HG02678 (cell line): Measurements from ENCODE around the gene KHSRP.

Experiments used
- ATAC-seq: cut with Tn5 transposase; IDR thresholded peaks from one replicate; pipeline ENCODE4 v1.9.1; 2021; ENCODE audit warnings: mild to moderate bottlenecking, moderate library complexity; ENCODE audit not compliant: unreplicated experiment

The KHSRP gene

DNA sequence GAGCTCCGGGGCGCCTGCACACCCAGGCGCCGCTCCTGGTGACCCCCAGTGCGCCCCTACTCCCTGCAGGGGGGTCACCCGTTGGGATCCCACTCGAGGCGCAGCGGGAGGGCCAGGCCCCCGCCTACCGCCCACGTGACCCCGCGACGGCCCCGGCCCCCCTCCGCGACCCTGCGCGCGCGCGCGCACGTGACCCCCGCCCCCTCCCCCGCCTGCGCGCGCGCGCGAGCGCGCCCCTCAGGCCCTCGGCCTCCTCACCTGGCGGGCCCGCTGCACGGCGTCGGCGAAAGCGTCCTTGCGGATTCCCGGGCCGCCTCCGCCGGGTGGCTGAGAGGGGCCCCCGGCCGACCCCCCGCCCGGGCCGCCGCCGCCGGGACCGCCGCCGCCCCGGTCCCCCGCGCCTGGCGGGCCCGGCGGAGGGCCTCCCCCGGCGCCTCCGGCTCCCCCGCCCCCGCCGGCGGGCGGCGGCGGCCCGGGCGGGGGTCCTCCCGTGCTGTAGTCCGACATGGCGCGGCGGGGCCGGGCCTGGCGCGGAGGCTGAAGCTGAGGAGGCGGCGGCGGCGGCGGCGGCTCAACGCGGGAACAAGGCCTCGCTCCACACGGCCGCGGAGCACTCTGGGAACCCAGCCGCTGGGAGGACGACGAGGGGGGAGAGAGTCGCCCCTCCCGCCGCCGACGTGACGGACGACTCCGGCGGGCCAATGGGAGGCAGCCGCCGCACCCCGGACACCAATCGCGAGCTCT lies at the start of gene KHSRP:
KHSRP (minus strand) TSS at position 617 of the 744 bp plus-strand sequence; CDS start at position 507, 110 bp downstream.
- no peak for ATAC-seq

- ATAC-seq, result no peak
Measured at GRCh38 chr19:6473647-6474046, 49.0 kb upstream of the KHSRP start.

DNA sequence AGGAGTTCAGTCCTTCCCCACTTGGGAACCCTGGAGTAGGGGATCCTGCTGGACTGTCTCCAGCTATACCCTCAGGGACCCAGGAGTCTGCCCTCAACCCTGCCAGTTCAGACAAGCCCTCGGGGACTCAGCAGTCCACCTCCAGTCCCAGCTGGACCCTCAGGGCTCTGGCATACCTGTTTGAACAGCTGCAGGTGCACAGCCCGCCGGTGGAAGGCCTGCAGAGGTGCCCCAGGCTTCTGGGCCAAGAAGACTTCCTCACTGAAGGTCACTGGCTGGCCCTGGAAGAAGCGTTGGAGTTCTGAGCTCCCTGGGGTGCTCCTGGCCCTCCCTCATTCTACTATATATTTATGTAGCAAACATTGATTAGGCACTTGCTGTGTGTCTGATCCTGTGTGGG lies 48.1 kb upstream of the KHSRP start:
- no peak for ATAC-seq

DNA sequence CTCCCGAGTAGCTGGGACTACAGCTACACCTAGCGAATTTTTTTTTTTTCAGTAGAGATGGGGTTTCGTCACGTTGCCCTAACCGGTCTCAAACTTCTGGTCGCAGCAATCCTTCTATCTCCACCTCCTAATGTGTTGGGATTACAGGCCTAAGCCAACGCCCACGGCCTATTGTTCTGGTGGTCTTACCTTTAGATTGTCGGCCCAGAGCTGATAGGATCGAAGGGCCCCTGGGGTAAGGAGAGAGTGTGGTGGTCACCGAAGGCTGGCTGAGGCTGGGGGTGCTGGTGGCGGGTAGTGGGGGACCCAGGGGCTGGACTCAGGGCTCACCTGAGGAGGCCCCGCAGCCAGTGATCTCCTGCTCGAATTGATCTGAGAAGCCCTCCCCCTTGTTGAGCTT lies 46.5 kb upstream of the KHSRP start:
- no peak for ATAC-seq

DNA sequence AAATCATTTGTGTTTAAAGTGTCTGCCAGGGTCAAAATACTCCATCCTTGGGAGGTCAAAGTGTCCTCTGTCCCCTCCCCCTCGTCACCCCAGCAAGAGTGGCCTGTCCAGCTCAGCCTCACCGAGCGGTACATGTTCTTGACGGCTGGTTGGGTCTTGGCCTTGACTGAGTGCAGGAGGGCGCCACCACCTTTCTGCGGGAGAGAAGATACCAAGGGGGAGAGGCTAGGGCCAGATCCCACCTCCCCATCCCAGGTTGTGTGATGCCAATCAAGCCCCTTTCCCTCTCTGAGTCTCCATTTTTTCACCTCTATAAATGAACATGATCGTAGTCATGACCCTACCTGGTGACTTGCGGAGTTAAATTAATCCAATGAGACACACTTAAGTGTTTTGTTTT lies 45.6 kb upstream of the KHSRP start:
- ATAC-seq, result no peak

- ATAC-seq, result no peak
Measured at GRCh38 chr19:6467384-6467783, 42.8 kb upstream of the KHSRP start.

GRCh38 chr19:6466526-6467248 lies 42.1 kb upstream of the KHSRP start:
- no peak for ATAC-seq

GRCh38 chr19:6465663-6466062 lies 41.1 kb upstream of the KHSRP start:
- ATAC-seq, result no peak

DNA sequence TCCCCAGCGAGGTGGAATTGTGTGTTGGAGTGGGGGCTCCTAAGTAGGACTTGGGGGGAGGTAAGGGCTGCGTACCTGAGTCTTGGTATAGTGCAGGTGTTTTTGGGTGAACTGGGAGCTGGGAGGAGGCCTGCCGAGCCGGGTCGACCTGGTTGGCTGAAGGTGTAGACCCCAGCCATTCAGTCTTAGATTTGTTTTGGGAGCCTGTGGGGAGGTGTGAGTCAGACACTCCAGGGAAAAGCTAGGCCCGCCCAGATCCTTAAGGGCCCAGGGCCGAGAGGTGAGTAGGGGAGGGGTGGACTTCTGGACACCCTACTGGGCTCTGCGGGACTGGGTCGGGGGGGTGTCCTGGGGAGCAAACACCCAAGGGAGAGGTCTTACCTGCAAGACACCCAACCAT lies 40.4 kb upstream of the KHSRP start:
- no peak for ATAC-seq

DNA sequence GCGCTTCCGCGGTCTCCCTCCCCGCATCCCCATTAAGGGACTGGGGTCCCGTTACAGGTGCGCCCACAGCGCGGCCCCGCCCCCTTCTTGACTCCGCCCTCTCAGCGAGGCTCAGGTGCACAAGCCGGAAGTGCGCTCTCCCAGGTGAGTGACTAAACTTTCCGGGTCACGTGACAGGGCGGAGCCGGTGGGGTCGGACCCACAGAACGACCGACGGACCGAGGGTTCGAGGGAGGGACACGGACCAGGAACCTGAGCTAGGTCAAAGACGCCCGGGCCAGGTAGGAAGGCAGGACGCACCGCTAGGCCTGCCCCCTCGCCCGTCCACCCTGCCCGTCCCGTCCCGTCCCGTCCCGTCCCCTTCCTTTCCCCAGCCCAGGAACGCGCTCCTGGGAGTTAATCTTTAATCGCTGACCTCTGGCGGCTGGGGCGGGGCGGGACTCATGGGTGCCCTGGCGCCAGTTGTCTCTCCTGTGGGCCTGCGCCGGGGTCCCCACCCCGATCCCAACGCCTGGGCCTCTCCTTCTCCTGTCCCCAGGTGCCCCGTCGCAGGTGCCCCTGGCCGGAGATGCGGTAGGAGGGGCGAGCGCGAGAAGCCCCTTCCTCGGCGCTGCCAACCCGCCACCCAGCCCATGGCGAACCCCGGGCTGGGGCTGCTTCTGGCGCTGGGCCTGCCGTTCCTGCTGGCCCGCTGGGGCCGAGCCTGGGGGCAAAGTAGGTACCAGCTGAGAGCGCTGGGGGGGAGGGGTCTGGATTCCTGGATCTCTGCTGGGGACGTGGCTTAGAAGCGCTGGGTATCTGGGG lies 39.7 kb upstream of the KHSRP start, which contains the start of gene CRB3:
CRB3 (plus strand) TSS at position 202 of the 804 bp plus-strand sequence; CDS start at position 633, 431 bp downstream.
- no peak for ATAC-seq

GRCh38 chr19:6460099-6460884 lies 35.7 kb upstream of the KHSRP start:
- peak; percentile 85 for ATAC-seq

DNA sequence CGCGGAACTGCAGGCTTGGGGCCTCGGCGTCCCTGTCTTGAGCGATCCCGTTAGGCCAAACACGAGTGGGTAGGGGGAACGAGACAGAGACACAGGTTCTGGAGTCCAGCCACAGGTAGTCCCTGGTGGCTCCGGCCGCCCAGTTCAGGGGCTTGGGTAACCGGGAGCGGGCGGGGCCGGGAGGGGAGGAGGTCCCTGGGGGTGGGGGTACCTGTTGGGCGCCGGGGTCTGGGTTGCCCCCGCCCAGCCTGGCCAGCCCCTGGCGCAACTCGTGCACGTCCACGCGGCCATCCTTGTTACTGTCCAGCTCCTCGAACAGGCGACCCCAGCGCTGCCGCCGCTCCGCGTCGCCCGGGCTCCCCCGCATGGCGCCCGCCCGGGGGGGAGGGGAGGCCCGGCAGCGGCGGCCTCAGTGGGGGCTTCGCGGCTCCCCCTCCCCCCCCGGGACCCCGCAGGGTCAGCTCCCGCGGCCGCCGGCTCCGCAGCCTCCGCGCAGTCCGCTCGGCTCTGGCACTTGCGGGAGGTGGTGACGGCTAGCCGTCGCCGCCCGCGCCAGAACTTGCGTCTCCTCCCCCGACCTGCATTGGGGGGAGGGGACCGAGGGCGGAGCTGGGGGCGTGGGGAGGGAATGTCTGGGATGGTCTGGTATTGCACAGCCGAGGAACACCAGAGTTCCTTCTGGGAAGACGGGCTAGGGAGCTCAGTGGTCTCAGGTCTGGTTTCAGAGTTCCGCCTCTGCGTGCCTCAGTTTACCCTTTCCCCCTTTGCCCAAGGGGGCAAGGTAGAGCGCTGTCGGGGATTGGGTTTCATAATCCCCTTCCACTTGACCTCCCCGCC lies 34.9 kb upstream of the KHSRP start, which contains the start of gene SLC25A23:
SLC25A23 (minus strand) TSS at position 531 of the 837 bp plus-strand sequence; CDS start at position 367, 164 bp downstream.
- peak; percentile 32 for ATAC-seq

- no peak for ATAC-seq
Measured at GRCh38 chr19:6458695-6459261, 34.2 kb upstream of the KHSRP start.

- no peak for ATAC-seq
Measured at GRCh38 chr19:6457958-6458694, 33.5 kb upstream of the KHSRP start.

GRCh38 chr19:6455924-6456323 lies 31.3 kb upstream of the KHSRP start:
- no peak for ATAC-seq

GRCh38 chr19:6453951-6454565 lies 29.4 kb upstream of the KHSRP start:
- ATAC-seq, result no peak

DNA sequence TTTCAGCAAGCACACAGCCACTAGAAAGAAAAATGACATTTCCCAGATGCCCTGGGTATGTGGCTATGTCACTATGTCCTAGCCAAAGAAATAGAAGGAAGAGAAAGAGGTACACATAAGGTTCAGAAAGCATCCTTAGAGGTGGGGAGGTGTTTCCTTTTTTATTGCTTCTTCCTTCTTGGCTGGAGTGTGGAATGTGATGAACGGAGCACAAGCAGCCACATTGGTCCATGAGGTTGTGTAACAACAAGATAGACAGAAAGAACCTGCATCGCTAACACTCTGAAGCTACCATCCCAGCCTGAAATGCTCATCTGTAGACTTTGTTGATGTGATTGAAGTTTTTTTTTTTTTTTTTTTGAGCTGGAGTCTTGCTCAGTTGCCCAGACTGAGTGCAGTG lies 28.3 kb upstream of the KHSRP start:
- ATAC-seq, result no peak

- ATAC-seq, result no peak
Measured at GRCh38 chr19:6452223-6452614, 27.6 kb upstream of the KHSRP start.
